NCI-H2107 (cell line): ENCODE data around the gene OGFOD2.

ENCODE experiments used
- DNase-seq: peaks from one replicate; lab custom pipeline; 2025; lab: John Stamatoyannopoulos, UW

OGFOD2 gene

GRCh38 chr12:122977655-122978392 lies 2.8 kb downstream of the OGFOD2 start:
- no peak for DNase-seq

GRCh38 chr12:122978507-122978955 lies 3.5 kb downstream of the OGFOD2 start:
- DNase-seq, result no peak

DNA sequence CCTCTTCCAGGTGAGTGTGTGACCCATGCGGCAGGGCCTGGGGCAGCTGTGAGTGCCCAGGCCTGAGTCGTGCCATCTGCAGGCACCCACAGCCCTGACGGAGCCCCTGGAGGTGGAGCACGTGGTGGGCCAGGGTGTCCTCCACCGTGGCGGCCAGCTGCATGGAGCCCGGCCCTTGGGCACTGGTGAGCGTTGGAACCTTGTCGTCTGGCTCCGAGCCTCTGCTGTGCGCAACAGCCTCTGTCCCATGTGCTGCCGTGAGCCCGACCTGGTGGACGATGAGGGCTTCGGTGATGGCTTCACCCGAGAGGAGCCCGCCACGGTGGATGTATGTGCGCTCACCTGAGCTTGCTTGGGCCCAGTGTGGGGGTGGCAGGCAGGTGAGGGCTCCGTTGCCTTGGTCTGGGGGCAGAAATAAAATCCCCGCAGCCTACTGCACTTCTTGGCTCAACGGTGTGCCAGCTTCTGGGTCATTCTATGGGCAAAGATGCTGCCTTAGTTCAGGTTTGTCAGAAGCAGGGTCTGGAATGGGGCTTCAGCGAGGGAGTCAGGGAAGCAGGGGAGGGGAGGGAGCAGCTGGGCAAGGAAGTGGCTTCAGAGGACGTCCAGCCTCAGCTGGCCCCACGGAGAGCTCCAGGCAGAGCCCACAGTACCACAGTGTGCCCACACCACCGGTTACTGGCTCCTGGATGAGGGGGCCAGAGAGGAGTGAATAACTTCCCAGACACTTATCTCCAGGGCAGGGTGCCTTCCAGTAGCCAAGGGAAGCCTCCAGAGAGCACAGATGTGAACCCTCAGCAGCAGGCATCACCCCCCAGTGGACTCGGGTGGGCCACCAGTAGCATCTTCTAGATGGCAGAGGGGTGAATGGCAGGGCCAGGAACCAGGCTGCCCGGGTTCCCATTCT lies 4.2 kb downstream of the OGFOD2 start:
- no peak for DNase-seq

- no peak for DNase-seq
Measured at GRCh38 chr12:122979908-122980182, 4.8 kb downstream of the OGFOD2 start.

DNA sequence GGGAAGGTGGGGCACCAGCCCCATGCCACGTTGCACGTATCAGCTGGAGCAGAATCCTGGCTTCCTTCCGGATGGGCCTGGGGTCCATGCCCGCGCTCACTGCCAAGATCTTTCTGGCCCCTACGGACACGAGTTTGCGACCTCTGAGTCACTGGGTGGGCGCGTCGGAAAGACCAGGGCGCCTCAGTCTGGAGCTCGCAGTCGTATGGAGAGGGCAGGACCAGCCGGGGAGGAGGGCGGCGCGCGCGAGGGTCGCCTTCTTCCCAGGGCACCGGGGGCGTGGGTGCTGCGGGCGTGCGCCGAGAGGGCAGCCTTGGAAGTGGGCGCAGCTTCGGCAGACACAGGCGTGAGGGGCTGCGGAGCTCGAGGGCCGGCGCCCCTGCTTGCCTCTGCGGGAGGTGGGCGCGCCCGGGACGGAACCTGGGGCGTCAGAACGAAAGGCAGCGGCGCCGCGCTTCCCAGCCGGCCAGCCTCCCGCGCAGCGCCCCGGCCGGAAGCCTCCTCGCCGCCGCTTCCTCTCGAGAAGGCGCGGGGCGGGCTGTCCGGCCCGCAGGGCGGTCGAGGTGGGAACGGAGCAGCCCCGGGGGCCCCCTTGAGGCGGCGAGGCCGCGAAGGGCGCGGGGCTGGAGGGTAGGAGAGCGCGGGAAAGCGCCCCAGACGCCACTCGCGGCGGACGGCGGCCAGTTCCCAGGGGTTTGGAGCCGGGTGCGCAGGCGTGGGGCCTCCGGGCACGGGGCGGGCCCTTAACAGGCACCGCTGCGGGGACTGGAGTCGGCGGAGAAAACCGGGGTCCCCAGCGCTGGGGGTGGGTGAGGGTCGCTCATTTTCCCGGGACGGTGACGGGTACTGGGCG lies 5.4 kb downstream of the OGFOD2 start, which contains the start of gene ARL6IP4:
Gene ARL6IP4, plus strand, starts transcription at position 499 of the 853 bp plus-strand sequence. CDS start 459 bp downstream, outside the sequence.
- DNase-seq, result peak; percentile 37

- DNase-seq, result no peak
Measured at GRCh38 chr12:122981036-122981471, 6.0 kb downstream of the OGFOD2 start.

- DNase-seq, result no peak
Measured at GRCh38 chr12:122981587-122982476, 6.8 kb downstream of the OGFOD2 start.

- DNase-seq, result no peak
Measured at GRCh38 chr12:122982477-122982815, 7.4 kb downstream of the OGFOD2 start.

GRCh38 chr12:122982963-122983788 lies 8.1 kb downstream of the OGFOD2 start:
- DNase-seq, result no peak

DNA sequence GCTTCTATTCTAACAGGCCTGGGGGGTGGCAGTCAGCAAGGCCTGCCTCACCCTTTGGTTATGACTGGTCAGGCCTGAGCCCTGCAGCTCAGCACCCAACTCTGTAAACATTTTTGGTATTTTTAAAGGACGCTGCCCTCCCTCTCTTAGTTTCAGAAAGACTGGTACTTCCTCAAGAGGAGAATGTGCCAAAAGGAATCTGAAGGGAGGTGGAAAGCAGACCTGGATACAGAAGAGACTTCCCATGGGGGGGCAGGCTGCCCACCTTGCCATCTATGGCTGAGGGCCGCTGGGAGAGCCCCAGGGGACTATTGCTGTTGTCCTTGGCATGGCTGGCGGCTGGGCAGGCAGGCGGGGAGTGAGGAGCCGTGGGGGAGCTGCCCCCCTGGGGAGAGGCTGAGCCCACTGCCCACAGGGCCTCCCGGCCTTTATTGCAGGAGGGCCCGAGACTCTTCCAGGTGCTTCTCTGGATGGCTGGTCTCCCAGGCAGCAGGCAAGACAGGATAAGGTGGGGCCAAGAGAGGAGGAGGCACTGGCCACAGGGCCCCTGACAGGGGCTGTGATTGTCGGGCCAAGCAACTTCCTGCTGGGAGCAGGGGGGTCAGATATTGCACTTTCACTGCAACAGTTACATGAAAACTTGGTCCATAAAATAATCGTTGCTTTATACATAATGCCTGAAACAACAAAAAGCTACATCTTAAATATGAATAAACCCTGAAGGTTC lies 8.9 kb downstream of the OGFOD2 start:
- DNase-seq, result no peak

DNA sequence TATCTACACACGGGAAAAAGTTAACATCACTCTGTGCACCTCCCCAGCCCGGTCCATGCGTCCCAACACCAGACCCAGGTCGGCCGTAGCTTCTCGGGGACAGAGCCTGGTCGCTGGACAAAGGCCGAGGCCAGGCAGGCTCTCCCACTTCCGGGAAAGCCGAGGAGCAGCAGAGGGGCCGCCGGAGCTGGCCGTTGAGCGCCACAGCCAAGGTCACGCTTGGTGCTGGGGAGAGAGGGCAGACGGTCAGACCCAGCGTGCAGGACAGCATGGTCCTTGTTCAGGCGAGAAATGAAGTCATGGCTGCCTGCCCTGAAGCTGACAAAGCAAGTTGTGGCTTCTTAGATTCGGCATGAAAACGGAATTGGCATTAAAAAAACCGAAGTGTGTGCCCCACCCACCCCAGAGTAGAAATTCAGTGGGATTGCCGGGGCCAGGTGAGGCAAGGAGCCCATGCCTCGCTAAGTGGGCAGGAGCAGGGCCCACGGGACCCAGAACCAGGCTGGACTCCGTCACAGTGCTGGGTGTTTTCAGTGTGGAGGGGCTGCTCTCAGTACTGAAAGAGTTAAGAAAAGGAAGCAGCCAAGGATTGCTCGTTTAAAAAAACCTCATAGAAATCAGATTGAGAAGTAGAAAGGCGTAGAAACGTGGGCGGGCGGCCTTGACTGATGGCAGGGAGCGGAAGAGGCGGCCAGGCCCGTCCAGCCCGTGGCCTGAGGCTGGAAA lies 9.7 kb downstream of the OGFOD2 start:
- no peak for DNase-seq

DNA sequence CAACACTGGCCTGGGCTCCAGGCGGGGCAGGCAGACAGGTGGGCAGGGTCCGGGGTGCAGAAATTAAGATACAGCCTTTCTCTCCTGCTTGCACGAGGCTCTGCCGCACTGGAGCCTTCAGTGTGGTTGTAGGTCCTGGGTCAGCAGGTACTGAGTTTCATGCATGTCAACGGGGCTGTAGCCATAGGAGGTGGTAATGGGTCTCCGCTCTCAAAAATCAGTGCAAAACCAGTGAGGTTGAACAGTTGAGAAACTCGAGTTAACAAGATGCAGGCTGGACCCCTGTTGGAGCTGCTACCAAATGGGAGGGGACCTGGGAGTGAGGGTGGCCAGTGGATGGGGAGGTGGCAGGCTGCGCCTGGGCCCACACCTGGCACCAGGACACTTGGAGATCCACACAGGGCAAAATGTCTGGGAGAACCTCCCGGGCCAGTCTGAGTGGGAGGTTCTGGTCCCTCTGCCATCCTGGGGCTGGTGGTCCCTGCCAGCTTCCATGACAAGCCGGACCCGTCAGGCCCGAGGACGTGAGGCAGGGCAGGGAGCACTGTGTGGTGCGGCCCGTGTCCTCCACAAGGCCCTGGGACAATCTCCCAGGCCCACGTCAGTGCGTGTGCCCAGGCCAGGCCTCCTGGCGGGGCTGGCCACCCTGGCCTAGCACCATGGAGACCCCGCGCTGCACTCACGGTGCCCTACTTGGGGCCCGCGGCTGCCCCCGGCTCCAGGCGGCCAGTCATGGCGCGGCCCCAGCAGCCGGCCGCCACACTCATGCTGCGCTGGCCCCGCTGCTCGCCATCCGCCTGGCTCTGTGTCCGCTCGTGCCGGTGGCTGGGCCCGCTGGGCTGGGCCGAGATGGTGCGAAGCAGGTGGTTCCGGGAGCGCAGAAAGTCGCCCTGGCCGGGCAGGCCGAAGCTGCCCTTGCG lies 10.6 kb downstream of the OGFOD2 start:
- DNase-seq, result no peak

- no peak for DNase-seq
Measured at GRCh38 chr12:122986258-122986871, 11.3 kb downstream of the OGFOD2 start.

DNA sequence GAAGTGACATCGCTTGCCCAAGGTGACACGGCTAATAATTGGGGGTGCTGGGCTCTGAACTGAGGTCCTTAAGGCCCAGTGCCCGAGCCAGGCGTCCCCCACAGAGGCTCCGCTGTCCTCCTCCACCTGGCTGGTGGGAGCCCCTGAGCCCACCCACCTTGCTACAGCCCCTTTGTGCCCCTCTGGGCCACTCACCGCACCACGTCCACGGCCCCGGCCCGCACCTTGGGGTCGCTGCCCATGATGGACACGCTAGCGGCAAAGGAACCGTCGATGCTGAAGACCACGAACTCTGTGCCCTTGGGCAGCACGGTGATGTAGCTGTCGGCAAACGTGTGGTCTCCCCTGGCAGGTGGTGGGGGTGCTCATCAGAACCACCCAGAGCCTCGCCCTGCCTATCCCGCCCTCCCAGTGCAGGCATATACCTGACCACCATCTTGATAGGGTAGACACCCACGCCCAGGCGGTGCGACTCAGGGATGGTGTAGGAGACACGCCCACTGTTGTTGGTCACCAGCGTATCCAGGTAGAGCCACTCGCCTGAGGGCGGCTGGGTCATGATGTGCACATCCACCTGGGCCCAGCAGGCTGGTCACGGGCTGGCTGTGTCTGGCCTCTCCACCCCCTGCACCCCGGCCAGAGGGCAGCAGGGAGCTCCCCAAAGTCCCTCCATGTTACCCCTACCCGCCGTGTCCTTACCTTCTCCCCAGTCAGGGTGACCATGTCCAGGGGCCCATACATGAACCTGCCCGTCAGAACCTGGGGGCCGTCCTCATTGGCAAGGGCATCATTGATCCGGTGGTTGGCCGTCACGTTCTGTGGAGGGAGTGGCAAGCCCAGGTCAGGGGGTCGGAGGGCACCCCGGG lies 12.3 kb downstream of the OGFOD2 start:
- DNase-seq, result no peak

GRCh38 chr12:122988036-122988435 lies 13.0 kb downstream of the OGFOD2 start:
- no peak for DNase-seq

DNA sequence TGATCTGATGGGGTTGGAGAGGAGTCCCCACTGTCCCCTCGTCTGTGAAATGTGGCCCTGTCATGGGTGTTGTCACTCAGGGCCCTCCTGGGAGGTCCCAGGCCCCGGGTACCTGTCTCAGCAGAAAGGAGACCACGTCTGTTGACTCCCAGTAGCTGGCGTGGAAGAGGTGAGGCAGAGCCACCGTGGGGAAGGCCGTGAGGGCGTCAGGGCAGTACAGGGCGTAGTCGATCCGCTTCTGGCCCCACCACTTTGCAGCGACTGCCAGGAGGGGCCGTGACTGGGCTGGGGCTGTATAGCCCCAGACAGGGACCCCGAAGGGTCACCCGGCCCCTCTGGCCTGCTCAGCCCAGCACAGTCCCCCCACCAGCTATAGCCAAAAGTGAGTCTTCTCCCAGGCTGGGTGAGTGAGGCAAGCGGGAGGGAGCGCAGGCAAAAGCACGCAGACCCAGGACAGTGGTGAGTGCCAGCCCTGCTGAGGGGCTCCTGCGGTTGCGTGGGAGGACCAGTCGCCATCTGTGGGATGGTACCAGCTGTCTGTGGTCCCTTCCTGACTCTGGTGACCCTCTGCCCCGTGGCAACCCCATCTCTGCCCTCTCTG lies 13.7 kb downstream of the OGFOD2 start:
- no peak for DNase-seq
